Ovary (tissue), 9 donors: ENCODE data around the gene ADAT2. TPM values are rescaled to one million over a fixed set of nuclear protein-coding genes. Genes with fewer than 3 reads are reported as not detected.

Source experiments
- DNase-seq, 5 donors: peaks; one replicate each; pipeline ENCODE4 v3.0.0-alpha.2; 2019 to 2020
- H3K27ac ChIP-seq, 2 donors: fragments of 200-600 bp; one replicate each; pipeline versions ENCODE4 v1.5.1 to v1.8.0; 2019 to 2022
- H3K27me3 ChIP-seq: fragments of 200-600 bp; one replicate; pipeline ENCODE4 v1.8.0; 2022
- H3K36me3 ChIP-seq: fragments of 200-600 bp; sonication (generic); one replicate; pipeline ENCODE4 v1.5.1; 2019
- H3K4me1 ChIP-seq: one replicate; pipeline ENCODE4 v1.8.1; 2013; ENCODE audit warnings: mild to moderate bottlenecking, moderate library complexity; ENCODE audit not compliant: insufficient read depth
- H3K4me3 ChIP-seq: fragments of 200-600 bp; sonication (generic); one replicate; pipeline ENCODE4 v1.5.1; 2017
- H3K9me3 ChIP-seq, 2 donors: fragments of 200-600 bp in 1 of 2; sonication (generic) in 1 of 2; one replicate each; pipeline versions ENCODE4 v1.5.1 to v1.8.1; 2013 to 2019; ENCODE audit warnings: mild to moderate bottlenecking in 1 of 2, moderate library complexity in 1 of 2
- EP300 ChIP-seq: sonication (generic); formaldehyde crosslinking; IDR thresholded peaks from one replicate; pipeline ENCODE4 v1.6.1; 2017; ENCODE audit warnings: antibody characterized with exemption
- POLR2A ChIP-seq: fragments of 450-650 bp; IDR thresholded peaks from one replicate; pipeline ENCODE4 v1.6.1; 2017; ENCODE audit warnings: antibody characterized with exemption, mild to moderate bottlenecking, moderate library complexity
- WGBS, 3 donors: extraction: QIAGEN DNeasy Blood & Tissue Kit in 1 of 3; methylation state at CpG; one replicate each; pipeline versions ENCODE4 v1.1.5 to v1.1.7; 2013 to 2017; 5-methylcytosine and 5-hydroxymethylcytosine counted together
- intact Hi-C, 4 donors: fragments of 100-400 bp; cut with DNase I; formaldehyde crosslinking; loops; one replicate each; pipeline versions ENCODE4 v1.11.0 to v1.15.1; 2022 to 2023
- polyA plus RNA-seq, 2 donors: library from polyadenylated mRNA; stranded (reverse); fragments of 200-250 nt in 1 of 2; fragments of 350-450 nt in 1 of 2; fragmentation: Illumina TruSeq in 1 of 2; extraction: RNeasy Lipid Tissue Mini Kit (QIAGEN cat#74804) in 1 of 2; gene quantifications; one replicate each; pipeline ENCODE4 v1.2.3, GENCODE V29; 2013 to 2014
- small RNA-seq: library from RNA; depleted of rRNA; stranded (forward); fragments of <200 nt; gene quantifications from one replicate; pipeline ENCODE3, GENCODE V24; 2016
- total RNA-seq, 7 donors: library from RNA; depleted of rRNA in 2 of 7; stranded (reverse); fragments of >200 nt in 2 of 7; fragmentation: NEBNext Ultra II Directional in 3 of 7; extraction: Animal tissue kit (Norgen Biotek cat#: 25700) in 3 of 7; gene quantifications; one replicate each; pipeline versions ENCODE4 v1.1.0 to v1.2.4, GENCODE V29; 2016 to 2023
- TF ChIP-seq, protein P1 (sequence below), 3 donors: fragments of 450-650 bp in 2 of 3; fragments of 200-600 bp in 1 of 3; IDR thresholded peaks; one replicate each; pipeline versions ENCODE4 v1.5.1 to v1.8.0; 2016 to 2022; ENCODE audit warnings: antibody characterized with exemption in 3 of 3, mild to moderate bottlenecking in 1 of 3
- donor health status: DM: no; HTN: no; CAD: no; lungs with moderate emphysema.
- donor health status: DM: no; HTN: no; CAD: no.
- donor health status: Bipolar disorder and iron deficiency.
- donor health status: DM: yes; HTN: yes; CAD: no.
- donor health status: DM: no; HTN: no; CAD: no.
- donor health status: DM: yes; HTN: yes; CAD: no.

Gene ADAT2
- total and polyA plus RNA-seq, 9 donors: 1.9 to 6.1 (median 4.6) TPM

DNA sequence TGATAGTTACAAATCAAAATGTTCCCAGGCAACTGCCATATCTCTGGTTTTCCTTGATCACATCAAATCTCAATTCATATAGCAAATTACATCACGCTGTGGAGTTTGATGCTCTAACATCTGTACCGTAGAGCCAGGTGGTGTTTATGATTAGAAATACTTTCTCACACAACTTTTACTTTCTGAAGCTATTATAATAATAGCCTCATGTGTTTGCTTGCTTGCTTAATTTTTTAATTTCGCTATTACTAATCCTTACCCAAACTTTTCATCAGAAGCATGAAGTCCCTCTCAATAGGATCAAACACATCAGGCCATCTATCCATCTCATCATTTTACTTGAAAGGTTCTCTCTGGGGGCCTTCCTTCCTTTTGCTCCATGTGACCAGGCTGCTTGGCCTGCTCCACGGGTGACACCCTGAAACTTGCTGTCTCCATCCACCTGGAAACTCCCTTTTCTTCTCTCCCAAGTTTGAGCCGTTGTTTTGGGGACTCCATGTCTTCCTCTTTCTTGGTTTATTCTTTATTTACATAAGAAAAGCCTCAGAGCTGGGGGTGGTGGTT lies 75.4 kb downstream of the ADAT2 start:
- 75 to 81% (median 77%) methylated on average over 5 of the region's 5 CpGs for WGBS, 3 donors
- TF ChIP-seq, protein P1, sequence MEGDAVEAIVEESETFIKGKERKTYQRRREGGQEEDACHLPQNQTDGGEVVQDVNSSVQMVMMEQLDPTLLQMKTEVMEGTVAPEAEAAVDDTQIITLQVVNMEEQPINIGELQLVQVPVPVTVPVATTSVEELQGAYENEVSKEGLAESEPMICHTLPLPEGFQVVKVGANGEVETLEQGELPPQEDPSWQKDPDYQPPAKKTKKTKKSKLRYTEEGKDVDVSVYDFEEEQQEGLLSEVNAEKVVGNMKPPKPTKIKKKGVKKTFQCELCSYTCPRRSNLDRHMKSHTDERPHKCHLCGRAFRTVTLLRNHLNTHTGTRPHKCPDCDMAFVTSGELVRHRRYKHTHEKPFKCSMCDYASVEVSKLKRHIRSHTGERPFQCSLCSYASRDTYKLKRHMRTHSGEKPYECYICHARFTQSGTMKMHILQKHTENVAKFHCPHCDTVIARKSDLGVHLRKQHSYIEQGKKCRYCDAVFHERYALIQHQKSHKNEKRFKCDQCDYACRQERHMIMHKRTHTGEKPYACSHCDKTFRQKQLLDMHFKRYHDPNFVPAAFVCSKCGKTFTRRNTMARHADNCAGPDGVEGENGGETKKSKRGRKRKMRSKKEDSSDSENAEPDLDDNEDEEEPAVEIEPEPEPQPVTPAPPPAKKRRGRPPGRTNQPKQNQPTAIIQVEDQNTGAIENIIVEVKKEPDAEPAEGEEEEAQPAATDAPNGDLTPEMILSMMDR (IDR thresholded peaks at IDR 0.05): no peak
- TF ChIP-seq POLR2A: no peak
- no peak for TF ChIP-seq EP300
- no peaks in the 10 kb centered on the region for H3K27me3 ChIP-seq
- H3K4me3 ChIP-seq: no peak overlapping the region
- no peaks in the 10 kb centered on the region for H3K9me3 ChIP-seq
- no peaks in the 10 kb centered on the region for H3K36me3 ChIP-seq
- DNase-seq: no peak
- no peak overlapping the region for H3K27ac ChIP-seq
- intact Hi-C loops: no loop called here
- H3K4me1 ChIP-seq: no peaks in the 10 kb centered on the region

DNA sequence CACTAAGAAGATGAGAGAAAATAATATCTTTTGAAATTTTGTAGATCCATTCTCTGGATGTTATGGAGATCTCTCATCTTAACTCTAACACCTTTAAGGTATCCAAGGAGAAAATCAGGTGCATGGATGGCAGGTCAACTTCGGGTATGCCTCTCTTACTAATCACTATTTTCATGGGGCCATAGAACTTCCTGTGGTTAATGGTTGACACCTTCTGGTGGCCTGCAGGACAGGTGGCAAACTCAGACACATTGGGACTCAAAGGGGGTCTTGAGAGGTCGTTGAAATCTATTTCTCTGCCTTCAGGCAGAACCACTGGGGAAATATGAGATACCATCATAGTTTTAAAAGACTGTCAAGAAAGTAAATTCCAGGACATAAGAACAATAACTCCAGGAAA lies 76.5 kb downstream of the ADAT2 start:
- TF ChIP-seq, protein P1 (IDR thresholded peaks at IDR 0.05): no peak
- TF ChIP-seq EP300 (no peak), POLR2A (no peak)
- intact Hi-C loops: no loop called here
- Histone ChIP-seq H3K27ac (no peak overlapping the region), H3K36me3 (no peaks in the 10 kb centered on the region), H3K9me3 (no peaks in the 10 kb centered on the region), H3K4me1 (no peaks in the 10 kb centered on the region), H3K27me3 (no peaks in the 10 kb centered on the region), H3K4me3 (no peak overlapping the region)
- WGBS, 3 donors: 61 to 69% (median 68%) methylated on average over 2 of the region's 2 CpGs
- no peak for DNase-seq

Small RNA genes within 50 kb of the gene (small RNA-seq; reads per million reads assigned to genes)
- gene RNA5SP221: not detected

Other genes starting within 250 kb of the ADAT2 start
- gene PEX3, start 110 bp upstream of the ADAT2 start, total RNA-seq: 10 to 100 TPM; 15.5 to 29.3 (median 21.0) TPM
- gene PEX3, start 110 bp upstream of the ADAT2 start, polyA plus RNA-seq: 10 to 100 TPM; 12.0 to 17.6 TPM
- 10 to 100 TPM; 23.2 to 55.5 (median 44.8) TPM for gene FUCA2, start 61.0 kb upstream of the ADAT2 start, total RNA-seq
- 10 to 100 TPM; 34.6 to 68.1 TPM for gene FUCA2, start 61.0 kb upstream of the ADAT2 start, polyA plus RNA-seq
- 10 to 100 TPM; 29.0 to 76.2 (median 47.9) TPM for gene PHACTR2, start 227.3 kb upstream of the ADAT2 start, total RNA-seq
- gene PHACTR2, start 227.3 kb upstream of the ADAT2 start, polyA plus RNA-seq: 10 to 100 TPM in 1 of 2 donors, 1 to 10 TPM in 1; 9.8 to 21.4 TPM